ENCODE measurements around the gene RET. TPM values are rescaled to one million over a fixed set of nuclear protein-coding genes. Genes with fewer than 3 reads are reported as not detected.

RET gene
- total RNA-seq, 1 donor from 2014 or later = 1.1 TPM

GRCh38 chr10:43120116-43120928 lies 43.5 kb downstream of the RET start:
- Histone ChIP-seq H4K20me1 (ENCODE audit: insufficient read depth, low read length) (no peaks in the 10 kb centered on the region), H2AFZ (ENCODE audit: low read depth, low read length) (no peak overlapping the region), H3K4me3 (ENCODE audit: insufficient read depth, low read depth, low read length) (no peak overlapping the region), H3K9me3 (ENCODE audit: insufficient read depth, low read depth, low read length) (no peaks in the 10 kb centered on the region), H3K79me2 (ENCODE audit: insufficient read depth, low read length) (no peaks in the 10 kb centered on the region), H3K27me3 (ENCODE audit: insufficient read depth, low read length) (peaks cover 3% of the 10 kb centered on the region), H3K4me2 (ENCODE audit: low read length) (peak overlapping the region; percentile 27), H3K36me3 (ENCODE audit: insufficient read depth, low read length) (no peaks in the 10 kb centered on the region), H3K9ac (ENCODE audit: low read length) (no peak overlapping the region), H3K27ac (ENCODE audit: low read depth, low read length) (no peak overlapping the region), H3K4me1 (ENCODE audit: insufficient read depth, low read length) (peaks cover 4% of the 10 kb centered on the region)
- Mint-ChIP-seq H3K4me3 (ENCODE audit: unreplicated experiment) (no peak overlapping the region), H3K36me3 (ENCODE audit: low read depth, unreplicated experiment) (no peaks in the 10 kb centered on the region), H3K27ac (ENCODE audit: unreplicated experiment) (peak overlapping the region; percentile 23), H3K9me3 (ENCODE audit: unreplicated experiment) (no peaks in the 10 kb centered on the region), H3K27me3 (ENCODE audit: low read depth, unreplicated experiment) (peaks cover 7% of the 10 kb centered on the region), H3K4me1 (ENCODE audit: low read depth, unreplicated experiment) (peaks cover 20% of the 10 kb centered on the region)
- FAIRE-seq (no peak), DNase-seq (ENCODE audit: low read depth) (no peak)
- TF ChIP-seq EZH2 (IDR thresholded peaks at IDR 0.05; ENCODE audit: insufficient read depth, low read length) = no peak
- TF ChIP-seq, protein P1, sequence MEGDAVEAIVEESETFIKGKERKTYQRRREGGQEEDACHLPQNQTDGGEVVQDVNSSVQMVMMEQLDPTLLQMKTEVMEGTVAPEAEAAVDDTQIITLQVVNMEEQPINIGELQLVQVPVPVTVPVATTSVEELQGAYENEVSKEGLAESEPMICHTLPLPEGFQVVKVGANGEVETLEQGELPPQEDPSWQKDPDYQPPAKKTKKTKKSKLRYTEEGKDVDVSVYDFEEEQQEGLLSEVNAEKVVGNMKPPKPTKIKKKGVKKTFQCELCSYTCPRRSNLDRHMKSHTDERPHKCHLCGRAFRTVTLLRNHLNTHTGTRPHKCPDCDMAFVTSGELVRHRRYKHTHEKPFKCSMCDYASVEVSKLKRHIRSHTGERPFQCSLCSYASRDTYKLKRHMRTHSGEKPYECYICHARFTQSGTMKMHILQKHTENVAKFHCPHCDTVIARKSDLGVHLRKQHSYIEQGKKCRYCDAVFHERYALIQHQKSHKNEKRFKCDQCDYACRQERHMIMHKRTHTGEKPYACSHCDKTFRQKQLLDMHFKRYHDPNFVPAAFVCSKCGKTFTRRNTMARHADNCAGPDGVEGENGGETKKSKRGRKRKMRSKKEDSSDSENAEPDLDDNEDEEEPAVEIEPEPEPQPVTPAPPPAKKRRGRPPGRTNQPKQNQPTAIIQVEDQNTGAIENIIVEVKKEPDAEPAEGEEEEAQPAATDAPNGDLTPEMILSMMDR (IDR thresholded peaks at IDR 0.05; ENCODE audit: insufficient read depth, low read depth, low read length) = no peak

GRCh38 chr10:43120929-43121314 lies 44.1 kb downstream of the RET start:
- Histone ChIP-seq H3K4me1 (ENCODE audit: insufficient read depth, low read length) (peaks cover 4% of the 10 kb centered on the region), H3K27ac (ENCODE audit: low read depth, low read length) (no peak overlapping the region), H3K27me3 (ENCODE audit: insufficient read depth, low read length) (peaks cover 4% of the 10 kb centered on the region), H3K36me3 (ENCODE audit: insufficient read depth, low read length) (no peaks in the 10 kb centered on the region), H3K79me2 (ENCODE audit: insufficient read depth, low read length) (no peaks in the 10 kb centered on the region), H4K20me1 (ENCODE audit: insufficient read depth, low read length) (no peaks in the 10 kb centered on the region), H3K9ac (ENCODE audit: low read length) (no peak overlapping the region), H3K9me3 (ENCODE audit: insufficient read depth, low read depth, low read length) (no peaks in the 10 kb centered on the region), H3K4me3 (ENCODE audit: insufficient read depth, low read depth, low read length) (no peak overlapping the region), H3K4me2 (ENCODE audit: low read length) (peak overlapping the region; percentile 27), H2AFZ (ENCODE audit: low read depth, low read length) (no peak overlapping the region)
- Mint-ChIP-seq H3K36me3 (ENCODE audit: low read depth, unreplicated experiment) (no peaks in the 10 kb centered on the region), H3K4me3 (ENCODE audit: unreplicated experiment) (no peak overlapping the region), H3K27ac (ENCODE audit: unreplicated experiment) (peak overlapping the region; percentile 23), H3K9me3 (ENCODE audit: unreplicated experiment) (no peaks in the 10 kb centered on the region), H3K27me3 (ENCODE audit: low read depth, unreplicated experiment) (peaks cover 7% of the 10 kb centered on the region), H3K4me1 (ENCODE audit: low read depth, unreplicated experiment) (peaks cover 20% of the 10 kb centered on the region)
- DNase-seq (ENCODE audit: low read depth) (no peak), FAIRE-seq (no peak)
- TF ChIP-seq EZH2 (IDR thresholded peaks at IDR 0.05; ENCODE audit: insufficient read depth, low read length) = no peak
- TF ChIP-seq, protein P1 (IDR thresholded peaks at IDR 0.05; ENCODE audit: insufficient read depth, low read depth, low read length) = no peak

- Histone ChIP-seq H3K27ac (ENCODE audit: low read depth, low read length) (no peak overlapping the region), H2AFZ (ENCODE audit: low read depth, low read length) (no peak overlapping the region), H3K9me3 (ENCODE audit: insufficient read depth, low read depth, low read length) (no peaks in the 10 kb centered on the region), H3K9ac (ENCODE audit: low read length) (no peak overlapping the region), H3K4me1 (ENCODE audit: insufficient read depth, low read length) (peaks cover 4% of the 10 kb centered on the region), H3K27me3 (ENCODE audit: insufficient read depth, low read length) (peaks cover 4% of the 10 kb centered on the region), H3K79me2 (ENCODE audit: insufficient read depth, low read length) (no peaks in the 10 kb centered on the region), H3K4me3 (ENCODE audit: insufficient read depth, low read depth, low read length) (no peak overlapping the region), H3K4me2 (ENCODE audit: low read length) (no peak overlapping the region), H3K36me3 (ENCODE audit: insufficient read depth, low read length) (no peaks in the 10 kb centered on the region), H4K20me1 (ENCODE audit: insufficient read depth, low read length) (no peaks in the 10 kb centered on the region)
- Mint-ChIP-seq H3K27ac (ENCODE audit: unreplicated experiment) (peak overlapping the region; percentile 21), H3K27me3 (ENCODE audit: low read depth, unreplicated experiment) (peaks cover 7% of the 10 kb centered on the region), H3K4me3 (ENCODE audit: unreplicated experiment) (no peak overlapping the region), H3K9me3 (ENCODE audit: unreplicated experiment) (no peaks in the 10 kb centered on the region), H3K36me3 (ENCODE audit: low read depth, unreplicated experiment) (no peaks in the 10 kb centered on the region), H3K4me1 (ENCODE audit: low read depth, unreplicated experiment) (peaks cover 20% of the 10 kb centered on the region)
- no peak for FAIRE-seq
- DNase-seq (ENCODE audit: low read depth) = no peak
- TF ChIP-seq EZH2 (IDR thresholded peaks at IDR 0.05; ENCODE audit: insufficient read depth, low read length) = no peak
- TF ChIP-seq, protein P1 (IDR thresholded peaks at IDR 0.05; ENCODE audit: insufficient read depth, low read depth, low read length) = no peak
These were observed 44.6 kb downstream of the RET start for GRCh38 chr10:43121444-43121843.
